HG03354 (cell line): ENCODE results near the gene WDR31.

Experiments
- ATAC-seq: cut with Tn5 transposase; IDR thresholded peaks from one replicate; pipeline ENCODE4 v1.9.1; 2021; ENCODE audit warnings: mild to moderate bottlenecking; ENCODE audit not compliant: unreplicated experiment, poor library complexity, severe bottlenecking

The WDR31 gene

DNA sequence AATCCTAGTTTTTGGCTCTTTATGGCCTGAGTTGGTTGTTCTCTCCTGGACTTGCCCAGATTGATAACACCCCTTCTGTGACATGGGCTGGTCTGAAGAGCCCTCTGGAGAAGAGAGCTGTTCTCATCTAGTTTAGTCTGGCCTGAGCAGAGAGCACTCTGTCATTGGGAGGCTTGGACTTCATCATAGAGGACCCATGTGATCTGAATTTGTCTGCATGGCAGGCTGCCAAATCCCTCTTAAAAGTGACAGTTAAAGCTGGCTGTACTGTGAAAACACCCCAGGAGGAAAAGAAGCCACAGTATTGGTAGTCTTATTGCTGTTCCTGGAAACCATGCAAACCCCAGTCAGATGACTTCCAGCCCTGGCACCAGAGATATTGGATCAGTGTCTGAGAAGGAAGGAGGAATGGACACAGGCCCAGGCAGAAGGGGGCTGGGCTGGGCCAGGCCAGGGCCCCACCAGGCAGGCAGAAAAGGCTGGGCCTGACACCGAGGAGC lies 3.7 kb upstream of the WDR31 start:
- ATAC-seq: no peak

DNA sequence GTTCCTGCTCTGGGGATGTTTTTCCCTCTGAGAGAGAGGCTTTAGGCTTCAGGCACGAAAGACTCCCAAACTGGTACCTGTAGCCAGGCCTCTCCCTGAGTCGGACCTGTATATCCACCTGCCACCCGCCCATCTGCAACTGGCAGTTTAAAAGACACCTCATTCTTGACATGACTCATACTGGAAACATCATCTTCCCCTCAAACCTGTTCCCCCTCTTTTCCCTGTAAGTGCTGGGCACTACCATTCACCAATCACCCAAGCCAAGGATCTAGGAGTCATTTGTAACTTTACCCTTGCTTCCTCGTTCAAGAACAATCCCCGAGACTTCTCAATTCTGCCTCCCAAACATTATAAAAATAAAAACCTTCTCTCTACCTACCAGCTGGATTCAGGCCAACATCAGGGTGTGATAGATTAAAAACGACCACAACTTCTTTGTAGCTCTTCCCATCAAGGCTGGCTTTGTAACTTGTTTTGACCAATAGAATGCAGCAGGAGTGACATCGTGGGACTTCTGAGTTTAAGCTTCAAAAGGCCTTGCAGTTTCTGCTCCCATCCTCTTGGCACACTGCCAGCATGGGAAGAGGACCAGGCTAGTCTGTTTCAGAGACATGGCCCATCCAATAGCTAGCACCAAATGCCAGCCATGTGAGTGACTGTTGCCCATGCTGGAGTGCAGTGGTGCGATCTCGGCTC lies 1.8 kb upstream of the WDR31 start:
- no peak for ATAC-seq

DNA sequence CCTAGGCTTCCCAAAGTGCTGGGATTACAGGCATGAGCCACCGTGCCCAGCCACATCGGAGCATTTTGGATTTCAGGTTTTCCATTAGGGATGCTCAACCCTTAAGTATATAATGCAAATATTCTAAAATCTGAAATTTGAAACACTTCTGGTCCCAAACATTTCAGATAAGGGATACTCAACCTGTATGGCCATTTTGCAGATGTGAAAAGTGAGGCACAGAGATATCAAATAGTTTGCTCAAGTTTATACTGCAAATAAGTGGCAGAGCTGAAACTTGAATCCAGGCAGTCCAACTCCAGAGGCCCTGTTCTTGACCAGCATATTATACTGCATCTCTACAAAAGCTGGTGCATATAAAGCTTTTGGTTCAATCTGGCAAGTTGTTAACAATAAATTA lies 2.4 kb downstream of the WDR31 start:
- no peak for ATAC-seq

DNA sequence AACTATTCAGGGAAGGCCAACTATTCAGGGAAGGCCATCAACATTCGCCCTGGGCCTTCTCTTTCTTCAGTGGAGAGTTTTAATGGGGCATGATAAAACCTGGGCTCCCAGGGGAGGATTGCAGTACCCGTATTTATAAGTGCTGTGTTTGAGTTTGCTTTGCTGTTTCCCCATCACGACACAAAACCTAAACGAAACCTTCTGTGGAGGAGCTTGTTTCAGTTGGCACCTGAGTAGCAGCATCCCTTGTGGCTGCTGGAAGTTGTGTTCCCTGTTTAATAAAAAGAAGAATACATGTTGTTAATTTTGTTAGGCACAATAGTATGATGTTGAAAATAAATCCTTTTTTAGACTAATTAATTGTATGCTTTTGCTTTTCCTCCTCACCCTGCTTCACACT lies 8.3 kb downstream of the WDR31 start:
- ATAC-seq: no peak

DNA sequence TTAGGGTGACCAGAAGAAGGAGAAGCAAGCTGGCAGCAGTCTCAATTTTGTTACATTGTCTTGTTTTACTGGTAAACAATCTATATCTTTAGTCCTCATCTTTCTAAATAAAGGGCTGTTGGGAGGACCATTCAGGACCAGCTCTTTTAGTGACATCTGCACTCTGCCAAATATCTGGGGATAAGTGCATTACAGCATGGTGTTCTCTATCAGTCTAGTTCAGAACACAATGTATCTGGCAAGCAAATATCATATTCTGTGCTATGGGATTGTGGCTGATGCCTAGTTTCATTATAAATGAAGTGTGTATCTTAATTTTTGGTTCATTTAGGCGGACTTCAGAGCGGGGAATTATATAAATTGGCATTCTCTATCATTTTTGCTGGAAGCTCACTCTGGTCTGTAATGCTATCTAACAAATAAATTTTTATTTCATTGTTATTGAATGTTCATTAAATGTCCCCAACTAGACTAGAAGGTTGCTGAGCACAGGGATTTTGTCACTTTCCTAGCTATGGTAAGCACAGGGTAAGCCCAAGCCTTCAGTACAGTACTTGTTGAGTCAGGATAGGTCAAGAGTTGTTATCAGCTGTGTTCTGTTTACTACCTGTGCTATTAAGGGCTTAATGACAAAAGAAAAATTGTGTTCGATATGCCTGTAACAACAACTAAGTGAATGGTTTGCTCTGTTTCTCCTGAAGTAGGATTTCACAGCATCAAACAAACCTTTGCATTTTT lies 11.9 kb downstream of the WDR31 start:
- no peak for ATAC-seq

DNA sequence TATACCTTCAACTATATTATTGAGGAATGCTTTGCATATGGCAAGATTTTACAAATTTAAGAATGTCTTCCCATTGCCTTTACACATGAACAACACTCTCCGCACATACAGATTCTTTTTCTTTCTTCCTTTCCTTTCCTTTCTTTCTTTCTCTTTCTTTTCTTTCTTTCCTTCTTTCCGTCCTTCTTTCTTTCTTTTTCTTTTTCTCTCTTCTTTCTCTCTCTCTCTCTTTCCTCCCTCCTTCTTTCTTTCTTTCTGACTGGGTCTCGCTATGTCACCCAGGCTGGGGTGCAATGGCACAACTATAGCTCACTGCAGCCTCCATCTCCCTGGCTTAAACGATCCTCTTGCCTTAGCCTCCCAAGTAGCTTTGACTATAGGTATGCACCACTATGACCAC lies 13.8 kb downstream of the WDR31 start:
- no peak for ATAC-seq

DNA sequence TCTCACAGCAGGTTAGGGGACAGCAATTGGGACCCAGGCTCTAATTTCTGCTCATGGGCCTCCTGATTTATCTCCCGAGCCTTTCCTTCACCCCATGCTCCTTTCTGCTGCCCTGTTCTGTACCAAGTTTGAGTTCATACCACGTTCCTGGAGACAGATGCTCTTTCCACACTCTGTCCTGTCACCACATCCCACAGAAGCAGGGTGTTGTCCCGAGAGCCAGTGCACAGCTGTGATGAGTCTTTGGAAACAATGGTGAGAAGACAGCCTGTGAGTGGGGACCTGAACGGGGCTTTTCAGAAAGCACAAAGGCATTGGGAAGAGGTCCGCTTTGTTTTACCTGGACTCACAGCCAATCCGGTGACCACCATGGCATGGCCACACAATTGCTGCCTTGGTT lies 17.4 kb downstream of the WDR31 start:
- ATAC-seq: no peak

DNA sequence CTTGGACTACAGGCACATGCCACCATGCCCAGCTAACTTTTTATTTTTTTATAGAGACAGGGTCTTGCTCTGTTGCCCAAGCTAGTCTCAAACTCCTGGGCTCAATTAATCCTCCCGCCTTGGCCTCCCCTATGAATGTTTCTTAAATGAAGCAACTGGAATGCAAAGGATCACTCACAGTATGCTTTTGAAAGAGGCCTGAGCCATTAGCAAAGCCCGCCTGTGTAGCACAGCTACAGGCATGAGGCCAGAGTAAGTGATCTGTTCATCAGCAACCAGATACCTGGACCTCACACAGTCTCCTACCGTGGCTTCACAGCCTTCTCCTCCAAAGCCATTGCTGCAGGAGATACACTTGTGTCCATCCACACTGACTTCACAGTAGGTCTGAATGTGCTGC lies 20.0 kb downstream of the WDR31 start:
- ATAC-seq: no peak

DNA sequence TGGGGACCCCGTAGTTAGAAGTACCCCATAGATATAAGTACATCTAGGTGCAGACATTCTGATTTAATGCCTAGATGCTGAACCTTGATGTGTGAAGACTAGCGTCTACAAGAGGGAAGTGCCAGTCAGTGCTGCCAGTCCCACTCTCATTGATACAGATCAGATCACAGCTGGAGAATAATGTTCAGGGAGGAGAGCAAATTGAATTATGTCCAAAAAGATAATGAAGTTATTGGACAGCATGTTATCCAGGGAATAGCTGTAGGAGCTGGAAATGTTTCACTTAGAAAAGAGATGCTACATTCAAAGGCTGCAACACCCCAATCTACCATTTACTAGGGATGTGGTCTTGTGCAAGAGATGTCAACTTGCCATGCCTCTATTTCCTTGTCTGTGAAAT lies 21.0 kb downstream of the WDR31 start:
- ATAC-seq: no peak

DNA sequence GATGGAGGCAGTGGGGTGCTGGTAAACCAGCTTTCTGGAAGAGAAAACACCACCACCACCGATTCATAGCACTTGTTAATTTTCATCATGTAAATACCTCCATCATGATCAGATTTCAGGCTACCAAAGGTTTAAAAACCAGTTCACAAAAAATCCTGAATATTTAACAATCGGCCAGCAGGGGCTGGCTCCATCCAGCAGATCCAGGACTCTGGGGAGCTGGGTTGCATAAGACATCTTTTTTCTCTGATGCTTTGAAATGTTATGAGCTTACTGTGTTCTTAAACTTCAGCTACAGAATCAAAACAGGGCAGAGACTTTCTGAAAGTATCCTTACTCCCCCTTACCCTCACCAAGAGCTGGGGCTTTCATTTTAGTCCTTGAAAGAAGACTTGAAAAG lies 22.3 kb downstream of the WDR31 start:
- no peak for ATAC-seq

DNA sequence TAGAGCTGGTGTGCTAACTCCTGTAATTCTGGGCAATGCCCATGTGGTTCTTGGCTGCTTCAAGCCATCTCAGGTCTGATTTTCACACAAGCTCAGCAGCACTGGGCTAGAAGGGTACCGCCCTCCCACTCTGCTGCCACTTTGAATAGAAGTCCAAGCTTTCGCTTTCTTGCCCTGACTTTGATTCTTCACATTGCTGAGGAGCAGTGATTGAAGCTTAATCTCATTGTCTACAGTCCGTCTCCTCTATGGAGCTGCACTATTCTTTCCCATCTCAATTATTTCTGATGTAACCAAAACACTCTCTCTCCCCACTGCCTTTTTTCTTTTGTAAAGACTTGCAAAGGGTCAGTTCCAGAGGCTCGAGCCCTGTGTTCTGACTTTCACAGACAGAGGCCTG lies 24.0 kb downstream of the WDR31 start:
- ATAC-seq: no peak

DNA sequence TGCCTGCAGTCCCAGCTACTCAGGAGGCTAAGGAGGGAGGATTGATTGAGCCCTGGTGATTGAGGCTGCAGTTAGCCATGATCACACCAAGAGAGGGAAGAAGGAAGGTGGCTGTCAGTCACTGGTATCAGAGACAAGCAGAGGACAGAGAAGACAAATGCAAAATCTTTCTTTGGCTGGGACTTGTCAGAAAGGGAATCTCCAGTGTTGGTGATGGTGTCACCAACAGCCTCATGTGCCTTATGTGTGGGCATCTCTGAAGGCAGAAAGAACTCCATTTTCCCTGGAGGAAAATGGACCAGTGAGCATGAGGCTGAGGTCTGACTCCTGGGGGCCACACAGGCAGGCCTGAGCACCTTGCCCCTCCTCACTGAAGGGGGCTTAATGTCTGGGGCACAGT lies 24.8 kb downstream of the WDR31 start:
- no peak for ATAC-seq

DNA sequence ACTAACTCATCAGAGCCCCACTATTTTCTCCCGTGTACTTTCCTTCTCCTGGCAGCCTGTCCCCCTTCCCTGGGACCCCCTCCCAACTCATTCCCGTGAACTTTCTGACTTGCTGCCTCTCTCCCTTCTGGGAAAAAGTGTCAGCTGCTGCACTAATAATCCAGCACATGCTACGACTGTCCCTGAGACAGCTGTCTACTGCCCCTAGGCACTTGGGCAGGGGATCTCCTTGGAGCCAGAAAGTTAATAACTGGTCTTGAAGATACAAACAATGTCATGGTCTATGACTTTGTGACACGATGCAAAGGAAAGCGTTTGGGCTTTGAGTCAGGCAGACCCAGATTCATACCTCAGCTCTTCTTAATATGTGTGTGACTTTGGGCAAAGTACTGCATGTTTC lies 26.8 kb downstream of the WDR31 start:
- no peak for ATAC-seq

DNA sequence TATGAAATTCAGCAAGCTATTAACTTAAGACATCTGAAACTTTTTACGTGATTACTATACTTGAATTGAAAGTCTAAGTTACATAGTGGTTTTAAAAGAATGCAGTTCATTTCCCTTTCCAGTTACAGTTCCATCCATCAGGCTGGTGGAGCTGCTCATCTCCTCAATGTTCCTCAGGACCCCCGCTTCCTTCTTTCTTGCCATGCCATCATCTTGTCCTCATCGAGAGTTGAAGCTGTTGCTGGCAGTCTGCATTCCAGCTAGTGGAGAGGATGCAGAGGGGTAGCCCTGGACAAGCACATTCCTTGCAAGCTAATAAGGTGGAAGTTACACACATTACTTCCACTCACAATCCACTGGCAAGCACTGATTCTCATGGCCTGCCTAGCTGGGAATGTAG lies 28.1 kb downstream of the WDR31 start:
- ATAC-seq: no peak

DNA sequence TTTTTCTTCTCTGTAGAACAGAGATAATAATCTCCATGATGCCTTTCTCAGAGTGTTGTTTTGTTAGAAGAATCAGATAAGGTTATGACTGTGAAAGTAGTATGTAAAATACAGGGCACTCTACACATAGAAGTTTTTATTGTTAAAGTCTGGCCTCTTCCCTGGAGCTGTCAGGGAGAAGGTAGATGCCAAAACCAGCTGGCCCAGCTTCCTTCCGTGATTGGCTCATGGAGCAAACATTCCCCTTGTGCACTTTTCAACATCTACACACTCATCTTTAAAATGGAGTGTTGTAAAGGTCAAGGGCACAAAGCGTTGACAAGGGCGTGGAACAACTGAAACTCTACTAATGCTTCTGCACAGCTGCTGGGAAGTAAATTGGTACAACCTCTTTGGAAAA lies 29.5 kb downstream of the WDR31 start:
- ATAC-seq: no peak

DNA sequence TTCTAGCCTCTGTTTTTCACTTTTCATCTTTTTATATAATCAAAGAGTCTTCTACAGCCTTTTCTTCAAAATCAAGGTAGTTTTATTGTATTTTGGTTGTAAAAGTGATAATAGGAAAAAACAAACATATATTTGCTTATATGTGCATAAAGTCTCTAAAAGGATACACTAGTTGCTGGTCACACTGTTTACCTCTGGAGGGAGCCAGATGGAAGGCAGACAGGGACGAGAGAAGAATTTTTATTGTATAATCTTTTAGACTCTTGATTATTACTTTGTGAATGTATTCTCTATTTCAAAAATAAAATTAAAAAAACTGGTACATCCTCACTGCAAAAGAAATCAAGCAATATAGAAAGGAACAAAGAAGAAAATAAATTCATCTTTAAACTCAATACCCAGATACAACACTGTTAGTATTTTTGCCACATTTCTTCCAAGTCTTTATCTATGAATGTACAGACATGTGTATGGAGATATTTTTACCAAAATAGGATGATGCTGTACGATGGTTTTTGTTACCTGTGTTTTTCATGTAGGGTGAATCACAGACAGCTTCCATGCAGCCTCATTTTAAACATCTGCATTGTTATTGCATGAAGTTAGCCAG lies 30.8 kb downstream of the WDR31 start:
- no peak for ATAC-seq

DNA sequence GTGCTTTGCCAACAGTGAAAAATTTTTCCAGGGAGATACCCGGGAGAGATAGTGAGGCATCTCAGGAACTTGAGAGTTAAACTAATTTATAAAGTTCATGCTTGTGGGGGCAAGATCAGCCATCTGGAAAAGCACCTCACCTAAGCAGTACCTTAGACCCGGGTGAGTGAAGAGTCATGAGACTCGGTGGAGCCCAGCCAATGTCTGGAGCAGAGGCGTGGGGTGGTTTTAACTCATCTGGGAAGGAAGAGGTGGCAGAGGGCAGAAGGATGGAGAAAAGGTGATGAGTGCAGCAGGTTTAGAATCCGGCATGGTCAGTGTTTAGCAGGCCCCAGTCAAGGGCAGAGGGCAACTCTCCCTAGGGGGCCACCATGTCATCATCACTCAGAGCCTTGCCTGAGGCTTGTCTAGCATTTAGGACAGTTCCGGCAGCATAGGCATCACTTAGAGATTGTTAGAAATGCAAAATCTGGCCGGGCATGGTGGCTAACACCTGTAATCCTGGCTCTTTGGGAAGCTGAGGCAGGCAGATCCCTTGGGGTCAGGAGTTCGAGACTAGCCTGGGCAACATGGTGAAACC lies 32.6 kb downstream of the WDR31 start:
- no peak for ATAC-seq

DNA sequence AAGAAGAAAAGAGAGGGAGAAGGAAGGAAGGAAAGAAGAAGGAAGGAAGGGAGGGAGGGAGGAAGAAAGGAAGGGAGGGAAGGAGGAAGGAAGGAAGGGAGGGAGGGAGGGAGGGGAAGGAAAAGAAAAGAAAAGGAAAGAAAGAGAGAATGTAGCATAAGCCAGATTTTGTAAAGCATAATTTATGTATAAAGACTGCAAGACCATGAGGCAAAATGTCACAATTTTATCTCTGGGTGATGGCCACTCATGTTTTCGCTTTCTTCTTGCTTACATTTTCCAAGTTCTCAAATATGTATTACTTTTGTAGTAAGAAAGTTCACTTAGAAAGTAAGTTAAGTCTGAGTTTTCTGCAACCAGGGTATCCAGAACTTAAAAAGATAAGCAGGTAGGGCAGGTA lies 33.5 kb downstream of the WDR31 start:
- ATAC-seq: no peak

DNA sequence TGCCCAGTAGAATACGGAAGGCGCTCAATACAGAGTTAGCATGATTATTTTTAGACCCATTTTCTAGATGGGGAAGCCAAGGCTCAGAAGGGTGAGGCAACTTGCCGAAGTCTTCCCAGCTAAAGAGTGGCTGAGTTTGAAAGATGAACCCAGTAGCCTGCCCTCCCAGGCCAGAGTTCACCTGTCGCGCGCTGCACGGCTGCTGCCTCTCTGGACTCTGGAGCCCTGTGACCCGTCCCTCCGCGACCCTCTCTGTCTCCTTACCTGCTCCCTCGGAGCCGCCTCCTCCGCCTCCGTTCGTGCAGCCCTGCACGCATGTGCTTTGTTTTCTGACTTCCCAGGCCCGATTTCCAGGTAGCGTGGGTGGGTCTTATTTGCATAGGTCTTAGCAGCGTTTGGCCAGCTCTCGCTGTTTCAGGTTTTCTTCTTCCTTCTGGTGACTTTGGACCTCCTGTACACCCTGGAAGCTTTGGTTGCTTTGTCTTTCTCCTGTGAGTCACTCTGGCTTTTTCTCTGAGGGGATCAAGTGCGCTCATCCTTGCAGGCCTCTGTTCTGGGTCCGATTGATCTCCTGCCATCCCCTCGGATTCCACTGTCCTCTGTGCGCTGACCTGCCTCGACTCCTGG lies 37.2 kb downstream of the WDR31 start, which contains the start of gene RNF183:
TSS of gene RNF183 (minus strand) at position 585 of the 627 bp plus-strand sequence. CDS start 5,192 bp downstream, outside the sequence.
- ATAC-seq: no peak

DNA sequence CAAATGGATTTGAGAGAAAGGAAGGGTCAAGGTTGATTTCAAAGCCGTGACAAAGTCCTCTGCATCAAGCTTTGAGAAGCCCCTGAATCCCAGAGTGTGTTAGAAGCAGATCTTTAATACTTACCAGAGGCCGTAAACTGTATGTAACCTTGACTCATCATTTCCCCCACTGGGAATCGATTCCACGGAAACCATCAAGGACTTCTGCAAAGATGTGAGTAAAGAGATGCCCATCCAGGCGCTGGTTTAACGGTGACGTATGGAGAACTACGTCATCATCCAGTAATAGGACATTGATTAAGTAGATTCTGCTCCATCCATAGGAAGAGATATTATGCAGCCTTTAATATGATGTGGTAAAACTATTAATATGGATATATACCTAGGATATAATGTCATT lies 38.5 kb downstream of the WDR31 start:
- no peak for ATAC-seq
